ENCODE results near the gene CEP78. TPM values are rescaled to one million over a fixed set of nuclear protein-coding genes. Genes with fewer than 3 reads are reported as not detected.

CEP78 gene
- total RNA-seq, 2 experiments from 2014 or later: 37.7 to 40.8 TPM

DNA sequence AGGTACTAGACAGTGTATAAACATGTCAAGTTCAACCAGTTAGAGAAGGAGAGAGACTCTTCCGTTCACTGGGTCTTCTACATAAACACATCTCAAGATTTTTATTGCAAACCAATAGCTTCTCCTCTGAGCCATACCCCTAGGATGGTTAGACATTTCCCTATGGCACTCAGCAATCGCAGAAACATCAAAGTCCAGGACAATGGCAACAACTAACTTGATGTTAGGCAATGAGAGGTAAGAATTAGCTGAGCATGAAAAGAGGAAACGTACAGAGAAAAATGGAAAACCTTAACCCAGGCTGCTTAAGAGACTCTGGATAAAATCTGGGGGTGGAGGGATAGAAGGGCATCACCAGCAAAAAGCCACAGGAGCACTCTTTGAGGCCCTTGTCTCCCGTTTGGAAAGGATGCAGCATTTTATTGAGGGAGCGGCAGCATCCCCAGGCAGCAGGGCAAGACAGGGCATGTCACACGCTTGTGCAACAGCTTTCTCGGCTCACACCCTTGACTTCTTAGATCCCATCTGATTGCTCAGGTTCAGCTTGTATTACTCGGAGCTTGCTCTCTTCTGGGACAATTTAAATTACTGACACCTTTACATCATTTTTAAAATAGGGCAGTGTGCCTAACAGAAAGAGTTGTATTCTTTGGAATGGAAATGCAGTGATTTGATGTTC, 52.5 kb downstream of the CEP78 start:
- H3K4me3 Mint-ChIP-seq: no peak overlapping the region
- H3K36me3 Mint-ChIP-seq (ENCODE audit: low read depth): no peaks in the 10 kb centered on the region
- no peak for ATAC-seq
- no peaks in the 10 kb centered on the region for H3K27me3 Mint-ChIP-seq
- CTCF ChIA-PET: no interaction called here
- no peak overlapping the region for H3K27ac Mint-ChIP-seq
- intact Hi-C loops (cut with micrococcal nuclease): no loop called here
- POLR2A ChIA-PET: no interaction called here
- no peaks in the 10 kb centered on the region for H3K9me3 Mint-ChIP-seq
- peaks cover 10% of the 10 kb centered on the region for H3K4me1 Mint-ChIP-seq (ENCODE audit: low read depth)
- no peak for DNase-seq
- TF ChIP-seq, protein P1, sequence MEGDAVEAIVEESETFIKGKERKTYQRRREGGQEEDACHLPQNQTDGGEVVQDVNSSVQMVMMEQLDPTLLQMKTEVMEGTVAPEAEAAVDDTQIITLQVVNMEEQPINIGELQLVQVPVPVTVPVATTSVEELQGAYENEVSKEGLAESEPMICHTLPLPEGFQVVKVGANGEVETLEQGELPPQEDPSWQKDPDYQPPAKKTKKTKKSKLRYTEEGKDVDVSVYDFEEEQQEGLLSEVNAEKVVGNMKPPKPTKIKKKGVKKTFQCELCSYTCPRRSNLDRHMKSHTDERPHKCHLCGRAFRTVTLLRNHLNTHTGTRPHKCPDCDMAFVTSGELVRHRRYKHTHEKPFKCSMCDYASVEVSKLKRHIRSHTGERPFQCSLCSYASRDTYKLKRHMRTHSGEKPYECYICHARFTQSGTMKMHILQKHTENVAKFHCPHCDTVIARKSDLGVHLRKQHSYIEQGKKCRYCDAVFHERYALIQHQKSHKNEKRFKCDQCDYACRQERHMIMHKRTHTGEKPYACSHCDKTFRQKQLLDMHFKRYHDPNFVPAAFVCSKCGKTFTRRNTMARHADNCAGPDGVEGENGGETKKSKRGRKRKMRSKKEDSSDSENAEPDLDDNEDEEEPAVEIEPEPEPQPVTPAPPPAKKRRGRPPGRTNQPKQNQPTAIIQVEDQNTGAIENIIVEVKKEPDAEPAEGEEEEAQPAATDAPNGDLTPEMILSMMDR (IDR thresholded peaks at IDR 0.05): no peak

DNA sequence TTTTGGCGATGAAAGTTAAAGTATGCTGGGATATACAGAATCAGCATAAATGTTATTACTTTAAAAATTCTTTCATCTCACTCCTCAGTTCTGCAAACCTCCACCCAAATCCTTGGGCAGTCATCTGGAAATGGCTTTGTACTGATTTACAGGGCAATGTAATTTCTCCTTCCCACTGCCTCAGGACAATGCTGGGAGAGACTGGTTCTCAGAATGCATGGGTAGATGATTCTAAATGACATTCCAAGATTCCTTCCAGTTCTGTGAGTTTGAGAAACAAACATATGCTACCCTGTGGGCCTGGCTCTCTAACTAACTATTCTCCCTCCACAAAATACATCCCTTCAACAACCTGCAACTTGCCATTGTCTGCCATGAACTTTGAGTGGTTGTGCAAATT, 53.6 kb downstream of the CEP78 start:
- ChIA-PET POLR2A (no interaction called here), CTCF (no interaction called here)
- Mint-ChIP-seq H3K27me3 (no peaks in the 10 kb centered on the region), H3K27ac (no peak overlapping the region), H3K9me3 (no peaks in the 10 kb centered on the region), H3K4me3 (no peak overlapping the region), H3K4me1 (ENCODE audit: low read depth) (peaks cover 14% of the 10 kb centered on the region), H3K36me3 (ENCODE audit: low read depth) (no peaks in the 10 kb centered on the region)
- intact Hi-C loops (cut with micrococcal nuclease): no loop called here
- DNase-seq: no peak
- TF ChIP-seq, protein P1 (IDR thresholded peaks at IDR 0.05): no peak
- no peak for ATAC-seq

- Mint-ChIP-seq H3K9me3 (no peaks in the 10 kb centered on the region), H3K27me3 (no peaks in the 10 kb centered on the region), H3K4me3 (no peak overlapping the region), H3K27ac (no peak overlapping the region), H3K4me1 (ENCODE audit: low read depth) (peaks cover 24% of the 10 kb centered on the region), H3K36me3 (ENCODE audit: low read depth) (no peaks in the 10 kb centered on the region)
- intact Hi-C loops (cut with micrococcal nuclease): no loop called here
- ChIA-PET CTCF (no interaction called here), POLR2A (interaction anchor here (0.6 to 1.2 kb wide), 2 partner anchors 19 to 1737 kb away, joined by 3 to 4 read pairs; no protein-coding TSS in a partner anchor)
- no peak for ATAC-seq
- DNase-seq: no peak
- TF ChIP-seq, protein P1 (IDR thresholded peaks at IDR 0.05): no peak
Observed at GRCh38 chr9:78291240-78291925, 55.5 kb downstream of the CEP78 start.

- DNase-seq: no peak
- Mint-ChIP-seq H3K27me3 (no peaks in the 10 kb centered on the region), H3K4me3 (no peak overlapping the region), H3K4me1 (ENCODE audit: low read depth) (peaks cover 28% of the 10 kb centered on the region), H3K36me3 (ENCODE audit: low read depth) (peaks cover 2% of the 10 kb centered on the region), H3K27ac (no peak overlapping the region), H3K9me3 (no peaks in the 10 kb centered on the region)
- ChIA-PET CTCF (no interaction called here), POLR2A (no interaction called here)
- intact Hi-C loops (cut with micrococcal nuclease): no loop called here
- ATAC-seq: no peak
- TF ChIP-seq, protein P1 (IDR thresholded peaks at IDR 0.05): no peak
Observed at GRCh38 chr9:78292026-78292425, 56.2 kb downstream of the CEP78 start.
